Measurements from ENCODE around the gene CD151. TPM values are rescaled to one million over a fixed set of nuclear protein-coding genes. Genes with fewer than 3 reads are reported as not detected.

CD151 gene
- total RNA-seq, 1 experiment from 2014 or later: 296 TPM

- TF ChIP-seq POLR2AphosphoS5 (IDR thresholded peaks at IDR 0.05; ENCODE audit: low read depth, low read length) (peak; percentile 72; the same call in 1 of the 2 replicates), REST (IDR thresholded peaks at IDR 0.05; ENCODE audit: low read depth) (no peak), ATF3 (IDR thresholded peaks at IDR 0.05) (no peak), MAX (IDR thresholded peaks at IDR 0.05) (no peak), ZBTB33 (IDR thresholded peaks at IDR 0.05; ENCODE audit: extremely low read depth, insufficient replicate concordance, low read length) (peak; percentile 40), YY1 (IDR thresholded peaks at IDR 0.05; ENCODE audit: extremely low read depth, insufficient replicate concordance, low read depth, low read length) (peak; percentile 73), ZFX (IDR thresholded peaks at IDR 0.05) (peak; percentile 14; the same call in 1 of the 2 replicates), ZNF274 (IDR thresholded peaks at IDR 0.05; ENCODE audit: low read depth, low read length) (no peak)
These were observed 1.9 kb downstream of the CD151 start (continued) for GRCh38 chr11:834371-835316.
